Mucosa of rectum (tissue), 2 donors: ENCODE measurements around the gene FEZ2.
"Not testable (repeated sequence)": the region's sequence is repeated elsewhere in the genome, so short reads cannot be mapped to it uniquely, and the experiment has no call there.

Experiments
- H3K27ac ChIP-seq, 2 donors: one replicate each; pipeline ENCODE4 v1.7.0; 2013; ENCODE audit warnings: inconsistent platforms in 2 of 2, low read depth in 2 of 2, low read length in 2 of 2
- H3K27me3 ChIP-seq, 2 donors: one replicate each; pipeline ENCODE4 v1.7.0; 2013; ENCODE audit warnings: low read length in 2 of 2; ENCODE audit not compliant: control insufficient read depth in 2 of 2, insufficient read depth in 2 of 2
- H3K36me3 ChIP-seq, 2 donors: one replicate each; pipeline ENCODE4 v1.7.0; 2013; ENCODE audit warnings: low read length in 2 of 2; ENCODE audit not compliant: control insufficient read depth in 2 of 2, insufficient read depth in 2 of 2
- H3K4me1 ChIP-seq, 2 donors: one replicate each; pipeline ENCODE4 v1.7.0; 2013; ENCODE audit warnings: low read length in 2 of 2, mild to moderate bottlenecking in 1 of 2; ENCODE audit not compliant: control insufficient read depth in 2 of 2, insufficient read depth in 2 of 2
- H3K4me3 ChIP-seq, 2 donors: one replicate each; pipeline ENCODE4 v1.7.0; 2013; ENCODE audit warnings: low read length in 2 of 2
- H3K9ac ChIP-seq, 2 donors: one replicate each; pipeline ENCODE4 v1.7.0; 2013; ENCODE audit warnings: low read length in 2 of 2, low read depth in 1 of 2, mild to moderate bottlenecking in 1 of 2
- H3K9me3 ChIP-seq, 2 donors: one replicate each; pipeline ENCODE4 v1.7.0; 2013; ENCODE audit warnings: low read length in 2 of 2; ENCODE audit not compliant: control insufficient read depth in 2 of 2
- donor health status: healthy.
- donor health status: Normal muscosa, but diverticular disease.

FEZ2 gene

DNA sequence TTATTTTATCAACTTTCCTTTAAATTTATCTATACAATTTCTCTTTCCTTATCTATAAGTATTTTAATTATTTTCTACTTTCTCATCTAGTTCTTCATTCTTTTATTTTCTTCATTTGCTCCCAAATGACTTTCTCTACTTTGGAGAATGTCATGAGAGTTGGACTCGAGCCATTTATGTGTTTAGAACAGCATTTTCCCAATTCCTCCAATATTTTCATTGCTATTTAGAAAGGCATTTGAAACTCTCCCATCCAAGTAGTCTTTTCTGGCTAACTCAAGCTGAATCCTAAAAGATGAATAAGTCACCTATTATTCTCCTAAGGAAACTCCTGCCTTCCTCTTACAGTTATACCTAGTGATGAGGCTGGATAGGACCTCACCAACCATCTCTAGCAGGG is 15.8 kb upstream of the FEZ2 start:
- H3K9ac ChIP-seq: no peak overlapping the region
- H3K27ac ChIP-seq: no peak overlapping the region
- no peak overlapping the region for H3K4me3 ChIP-seq
- no peaks in the 10 kb centered on the region for H3K36me3 ChIP-seq
- H3K27me3 ChIP-seq: no peaks in the 10 kb centered on the region
- H3K9me3 ChIP-seq: no peaks in the 10 kb centered on the region
- no peaks in the 10 kb centered on the region for H3K4me1 ChIP-seq

DNA sequence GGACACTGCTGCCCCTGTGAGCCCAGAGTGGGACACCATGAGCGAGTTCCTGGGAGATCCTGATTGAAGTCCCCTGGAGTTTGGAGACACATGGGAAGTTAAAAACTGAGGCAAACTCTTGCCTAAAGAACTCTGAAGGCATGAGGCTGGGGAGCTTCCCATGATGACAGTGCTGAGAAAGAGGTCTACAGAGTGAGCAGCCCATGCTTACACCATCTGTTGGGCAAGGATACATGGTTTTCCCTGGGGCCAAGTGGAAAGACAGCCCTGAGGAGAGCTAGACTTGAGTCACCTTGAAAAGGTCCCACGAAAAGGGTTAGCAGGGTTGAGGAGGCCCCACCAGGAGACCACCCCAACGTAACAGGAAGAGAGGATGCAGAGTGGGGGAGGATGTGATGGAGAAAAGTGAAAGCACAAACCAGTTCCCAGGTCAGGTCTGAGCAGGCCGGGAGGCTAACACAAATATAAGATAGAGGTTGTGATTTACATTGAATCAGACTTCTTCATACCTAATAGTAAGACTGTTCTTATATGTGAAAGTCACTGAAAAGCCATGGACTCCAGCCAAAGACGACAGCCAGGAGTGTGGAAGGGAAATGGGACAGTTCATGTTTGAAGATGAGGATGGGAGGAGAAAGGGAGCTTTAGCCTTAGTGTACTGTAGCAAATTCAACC is 13.5 kb upstream of the FEZ2 start:
- no peaks in the 10 kb centered on the region for H3K4me1 ChIP-seq
- H3K36me3 ChIP-seq: no peaks in the 10 kb centered on the region
- H3K9me3 ChIP-seq: no peaks in the 10 kb centered on the region
- H3K27ac ChIP-seq: no peak overlapping the region
- no peaks in the 10 kb centered on the region for H3K27me3 ChIP-seq
- H3K4me3 ChIP-seq: no peak overlapping the region
- H3K9ac ChIP-seq: no peak overlapping the region

DNA sequence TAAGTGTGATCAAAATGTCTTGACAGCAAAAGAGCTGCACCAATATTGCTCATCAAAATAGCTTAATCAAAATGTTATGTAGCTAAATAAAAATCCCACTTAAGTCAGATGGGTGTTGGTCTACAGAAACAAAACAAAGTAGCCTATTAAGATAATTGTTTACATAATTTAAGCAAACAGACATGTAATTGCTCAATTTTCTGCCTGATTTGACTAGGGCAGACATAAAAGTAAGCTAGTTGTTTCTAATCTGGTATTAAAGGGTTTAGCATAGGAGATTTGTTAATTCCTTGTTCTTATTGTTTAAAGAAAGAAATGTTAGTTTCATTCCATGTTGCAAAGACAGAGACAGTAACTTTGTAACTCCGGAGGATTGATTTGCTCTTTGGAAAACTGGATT is 11.5 kb upstream of the FEZ2 start:
- Histone ChIP-seq H3K27me3 (no peaks in the 10 kb centered on the region), H3K4me1 (no peaks in the 10 kb centered on the region), H3K9ac (no peak overlapping the region), H3K9me3 (no peaks in the 10 kb centered on the region), H3K36me3 (no peaks in the 10 kb centered on the region), H3K27ac (no peak overlapping the region), H3K4me3 (no peak overlapping the region)

DNA sequence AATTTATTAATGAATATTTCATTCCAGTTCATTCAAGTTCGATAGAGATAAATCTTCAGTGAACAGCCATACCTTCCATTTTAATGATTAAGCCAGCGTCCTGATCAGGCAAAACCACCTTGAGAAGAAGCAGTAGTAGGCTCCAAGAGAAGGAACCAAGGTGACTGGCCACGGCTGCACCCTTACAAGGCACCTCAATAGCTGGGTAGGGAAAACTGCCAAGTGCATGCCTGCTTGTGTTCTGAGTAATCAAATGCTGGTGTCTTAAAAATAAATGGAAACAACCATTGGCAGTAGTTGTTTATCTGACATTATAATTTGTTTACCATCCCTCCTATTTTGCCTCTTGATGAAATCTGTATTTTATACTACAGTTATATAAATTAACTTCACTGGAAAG is 10.0 kb upstream of the FEZ2 start:
- Histone ChIP-seq H3K36me3 (no peaks in the 10 kb centered on the region), H3K4me3 (no peak overlapping the region), H3K4me1 (no peaks in the 10 kb centered on the region), H3K9ac (no peak overlapping the region), H3K27me3 (no peaks in the 10 kb centered on the region), H3K9me3 (no peaks in the 10 kb centered on the region), H3K27ac (no peak overlapping the region)

DNA sequence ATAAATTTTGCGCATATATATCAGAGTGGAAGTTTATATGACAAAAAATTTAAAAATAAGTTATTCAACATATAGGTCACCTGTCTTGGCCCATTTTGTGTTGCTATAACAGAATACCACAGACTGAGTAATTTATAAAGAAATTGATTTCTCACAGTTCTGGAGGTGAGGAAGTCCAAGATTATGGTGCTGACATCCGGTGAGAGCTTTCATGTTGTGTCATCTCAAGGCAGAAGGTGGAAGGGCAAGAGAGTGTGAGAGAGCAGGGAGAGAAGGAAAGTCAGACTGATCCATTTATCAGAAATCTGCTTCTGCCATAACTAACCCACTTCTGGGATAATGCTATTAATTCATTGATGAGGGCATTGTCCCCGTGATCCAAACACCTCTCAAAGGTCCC is 9.0 kb upstream of the FEZ2 start:
- Histone ChIP-seq H3K4me3 (no peak overlapping the region), H3K27ac (no peak overlapping the region), H3K9ac (no peak overlapping the region), H3K4me1 (no peaks in the 10 kb centered on the region), H3K27me3 (no peaks in the 10 kb centered on the region), H3K36me3 (no peaks in the 10 kb centered on the region), H3K9me3 (no peaks in the 10 kb centered on the region)

DNA sequence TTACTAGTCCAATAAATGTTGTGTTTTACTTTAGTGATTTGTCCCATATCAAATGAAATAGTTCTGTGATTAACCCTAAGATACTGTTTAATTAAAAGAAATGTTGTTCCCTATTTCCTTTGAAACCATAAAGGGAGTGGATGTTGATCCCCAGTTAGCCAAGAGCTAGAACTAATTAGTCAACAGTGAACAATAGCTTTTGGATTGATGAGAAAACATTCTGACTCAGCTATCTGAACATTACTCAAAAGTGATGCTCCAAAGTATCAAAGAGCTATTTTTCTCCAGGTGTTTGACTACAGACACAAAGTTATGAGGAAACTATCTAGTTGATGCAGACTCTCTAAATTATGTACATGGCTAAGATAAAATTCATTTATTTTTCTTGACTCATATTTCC is 7.3 kb upstream of the FEZ2 start:
- H3K9ac ChIP-seq: no peak overlapping the region
- H3K9me3 ChIP-seq: no peaks in the 10 kb centered on the region
- H3K36me3 ChIP-seq: no peaks in the 10 kb centered on the region
- H3K27ac ChIP-seq: no peak overlapping the region
- no peaks in the 10 kb centered on the region for H3K27me3 ChIP-seq
- H3K4me3 ChIP-seq: no peak overlapping the region
- no peaks in the 10 kb centered on the region for H3K4me1 ChIP-seq

DNA sequence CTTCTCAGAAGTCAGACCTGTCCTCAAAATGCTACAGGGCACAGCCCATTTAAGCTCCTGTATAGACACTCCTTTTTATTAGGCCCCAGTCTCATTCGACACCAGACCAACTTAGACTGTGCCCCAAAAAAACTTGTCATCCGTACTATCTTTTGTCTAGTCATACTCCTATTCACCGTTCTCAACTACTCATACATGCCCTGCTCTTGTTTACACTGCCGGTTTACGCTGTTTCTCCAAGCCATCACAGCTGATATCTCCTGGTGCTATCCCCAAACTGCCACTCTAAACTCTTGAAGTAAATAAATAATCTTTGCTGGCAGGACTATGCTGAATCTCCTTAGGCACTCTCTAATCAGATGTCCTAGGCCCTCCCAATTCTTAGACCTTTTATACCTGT is 5.7 kb upstream of the FEZ2 start:
- H3K9me3 ChIP-seq, H3K27me3 ChIP-seq, H3K36me3 ChIP-seq, H3K4me3 ChIP-seq, H3K27ac ChIP-seq, H3K4me1 ChIP-seq, H3K9ac ChIP-seq: not testable (repeated sequence)

DNA sequence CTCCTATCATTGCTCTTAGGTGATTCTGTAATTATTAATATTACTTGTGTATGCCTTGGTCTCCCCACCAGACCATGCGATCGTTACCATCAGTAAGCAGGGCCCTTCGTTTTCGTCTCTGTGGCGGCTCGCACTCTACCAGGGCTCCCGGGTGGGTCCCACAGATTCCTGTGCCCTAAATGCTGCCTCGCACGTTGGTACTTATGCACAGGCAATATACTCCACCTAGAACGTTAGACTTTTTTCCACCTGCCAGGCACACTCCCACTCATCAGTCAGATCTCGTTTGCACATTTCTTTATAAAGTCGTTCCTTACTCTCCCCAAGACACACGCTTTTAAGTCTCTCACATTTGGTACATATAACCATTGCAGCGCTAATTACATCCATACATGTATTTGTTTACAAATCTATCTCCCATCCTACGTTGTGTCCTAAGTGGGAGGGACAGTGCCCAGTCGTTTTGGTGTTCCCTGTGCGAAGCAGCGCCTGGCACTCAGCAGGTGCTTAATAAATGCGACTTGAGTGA is 901 bp downstream of the FEZ2 start:
- H3K27me3 ChIP-seq: no peaks in the 10 kb centered on the region
- H3K27ac ChIP-seq: peak overlapping the region; percentile 88

DNA sequence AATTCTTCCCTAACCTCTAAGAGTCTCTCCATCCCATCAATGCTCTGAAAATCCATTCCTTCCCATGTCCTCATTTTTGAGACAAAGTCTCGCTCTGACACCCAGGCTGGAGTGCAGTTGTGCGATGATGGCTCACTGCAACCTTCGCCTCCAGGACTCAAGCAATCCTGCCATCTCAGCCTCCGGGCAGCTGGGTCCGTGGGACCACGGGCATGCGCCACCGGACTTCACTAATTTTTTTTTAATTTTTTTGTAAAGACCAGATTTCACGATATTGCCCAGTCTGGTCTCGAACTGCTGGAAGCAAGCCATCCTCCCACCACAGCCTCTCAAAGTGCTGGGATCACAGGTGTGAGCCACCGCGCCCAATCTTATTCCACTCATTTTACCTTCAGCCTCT is 1.6 kb downstream of the FEZ2 start:
- Histone ChIP-seq H3K9ac (no peak overlapping the region), H3K4me3 (peak overlapping the region; percentile 91 to 94), H3K36me3 (no peaks in the 10 kb centered on the region), H3K4me1 (peaks cover 26 to 32% of the 10 kb centered on the region in 2 donors), H3K27ac (no peak overlapping the region), H3K27me3 (no peaks in the 10 kb centered on the region), H3K9me3 (no peaks in the 10 kb centered on the region)

More for the DNA sequence above, 901 bp downstream of the FEZ2 start:
- Histone ChIP-seq H3K4me3 (peak overlapping the region; percentile 91 to 94), H3K4me1 (peaks cover 26 to 32% of the 10 kb centered on the region in 2 donors), H3K9me3 (no peaks in the 10 kb centered on the region), H3K9ac (peak overlapping the region; percentile 63 to 77), H3K36me3 (no peaks in the 10 kb centered on the region)

DNA sequence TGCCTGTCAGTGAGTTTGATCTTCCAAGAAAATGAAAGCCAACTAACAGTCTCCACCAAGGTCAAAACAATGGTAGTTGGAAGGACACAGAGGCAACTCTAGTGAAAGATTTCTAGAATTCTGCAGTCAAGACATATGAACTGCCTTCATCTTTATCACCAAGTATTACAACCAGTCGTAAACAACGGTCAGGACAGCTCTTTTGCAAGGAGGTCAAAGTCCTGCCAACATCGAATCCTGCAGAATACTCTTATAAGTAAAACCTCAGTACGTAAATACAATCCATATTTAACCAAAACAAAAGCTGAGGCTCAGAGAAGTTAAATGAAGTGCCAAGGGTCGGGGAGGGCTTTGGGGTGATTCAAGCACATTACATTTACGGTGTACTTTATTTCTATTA is 3.1 kb downstream of the FEZ2 start:
- Histone ChIP-seq H3K27ac (peak overlapping the region; percentile 23 to 44), H3K36me3 (peaks cover 0 to 9% of the 10 kb centered on the region in 2 donors)

More for the DNA sequence above, 3.1 kb downstream of the FEZ2 start:
- Histone ChIP-seq H3K27me3 (no peaks in the 10 kb centered on the region), H3K9me3 (no peaks in the 10 kb centered on the region), H3K4me1 (peaks cover 26 to 32% of the 10 kb centered on the region in 2 donors), H3K4me3 (peak overlapping the region; percentile 2 to 44), H3K9ac (no peak overlapping the region)
